Uterus (tissue), 2 donors: ENCODE results near the gene TAF1B.

Experiments
- POLR2A ChIP-seq, 2 donors: fragments of 450-650 bp; IDR thresholded peaks; one replicate each; pipeline ENCODE4 v1.6.1; 2016; ENCODE audit warnings: antibody characterized with exemption in 2 of 2, mild to moderate bottlenecking in 1 of 2, moderate library complexity in 1 of 2
- TF ChIP-seq, protein P1 (sequence below), 4 experiments: fragments of 200-600 bp in 2 of 4; fragments of 450-650 bp in 2 of 4; sonication (generic) in 2 of 4; IDR thresholded peaks; one replicate each; pipeline ENCODE4 v1.5.1; 2016 to 2019; ENCODE audit warnings: antibody characterized with exemption in 4 of 4, mild to moderate bottlenecking in 2 of 4, moderate library complexity in 1 of 4

GRCh38 chr2:9889812-9890261 is 46.6 kb downstream of the TAF1B start:
- TF ChIP-seq, protein P1, sequence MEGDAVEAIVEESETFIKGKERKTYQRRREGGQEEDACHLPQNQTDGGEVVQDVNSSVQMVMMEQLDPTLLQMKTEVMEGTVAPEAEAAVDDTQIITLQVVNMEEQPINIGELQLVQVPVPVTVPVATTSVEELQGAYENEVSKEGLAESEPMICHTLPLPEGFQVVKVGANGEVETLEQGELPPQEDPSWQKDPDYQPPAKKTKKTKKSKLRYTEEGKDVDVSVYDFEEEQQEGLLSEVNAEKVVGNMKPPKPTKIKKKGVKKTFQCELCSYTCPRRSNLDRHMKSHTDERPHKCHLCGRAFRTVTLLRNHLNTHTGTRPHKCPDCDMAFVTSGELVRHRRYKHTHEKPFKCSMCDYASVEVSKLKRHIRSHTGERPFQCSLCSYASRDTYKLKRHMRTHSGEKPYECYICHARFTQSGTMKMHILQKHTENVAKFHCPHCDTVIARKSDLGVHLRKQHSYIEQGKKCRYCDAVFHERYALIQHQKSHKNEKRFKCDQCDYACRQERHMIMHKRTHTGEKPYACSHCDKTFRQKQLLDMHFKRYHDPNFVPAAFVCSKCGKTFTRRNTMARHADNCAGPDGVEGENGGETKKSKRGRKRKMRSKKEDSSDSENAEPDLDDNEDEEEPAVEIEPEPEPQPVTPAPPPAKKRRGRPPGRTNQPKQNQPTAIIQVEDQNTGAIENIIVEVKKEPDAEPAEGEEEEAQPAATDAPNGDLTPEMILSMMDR (IDR thresholded peaks at IDR 0.05): no peak
- TF ChIP-seq POLR2A (IDR thresholded peaks at IDR 0.05): no peak
